Prostate gland (tissue), 2 donors: ENCODE measurements around the gene COL1A2.

Experiments used
- POLR2AphosphoS5 ChIP-seq: sonication (generic); formaldehyde crosslinking; IDR thresholded peaks from one replicate; pipeline ENCODE4 v1.6.1; 2017; ENCODE audit warnings: antibody characterized with exemption
- TF ChIP-seq, protein P1 (sequence below), 4 experiments: fragments of 200-600 bp in 2 of 4; fragments of 450-650 bp in 2 of 4; sonication (generic) in 2 of 4; IDR thresholded peaks; 1 replicate in 3 of 4; 2 replicates in 1 of 4; pipeline ENCODE4 v1.5.1; 2016 to 2019; ENCODE audit warnings: antibody characterized with exemption in 4 of 4, mild to moderate bottlenecking in 2 of 4, moderate library complexity in 2 of 4

DNA sequence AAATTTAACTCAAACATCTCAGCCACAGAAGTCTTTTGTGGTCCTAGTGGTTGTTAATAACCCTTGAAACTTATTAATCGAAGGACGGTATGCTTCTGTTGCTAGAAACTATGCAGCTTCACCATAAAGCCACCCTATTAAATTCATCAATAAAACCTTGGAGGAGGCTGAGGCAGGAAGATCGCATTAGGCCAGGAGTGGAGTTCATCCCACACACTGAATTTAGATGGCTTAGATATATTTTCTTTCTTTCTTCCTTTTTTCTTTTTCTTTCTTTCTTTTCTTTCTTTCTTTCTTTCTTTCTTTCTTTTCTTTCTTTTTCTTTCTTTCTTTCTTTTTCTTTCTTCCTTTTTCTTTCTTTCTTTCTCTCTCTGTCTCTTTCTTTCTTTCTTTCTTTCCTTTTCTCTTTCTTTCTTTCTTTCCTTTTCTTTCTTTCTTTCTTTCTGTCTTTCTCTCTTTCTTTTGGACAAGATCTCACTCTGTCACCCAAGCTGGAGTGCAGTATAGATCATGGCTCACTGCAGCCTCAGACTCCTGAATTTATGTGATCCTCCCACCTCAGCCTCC, 84.0 kb downstream of the COL1A2 start:
- TF ChIP-seq POLR2AphosphoS5, result no peak
- TF ChIP-seq, protein P1, sequence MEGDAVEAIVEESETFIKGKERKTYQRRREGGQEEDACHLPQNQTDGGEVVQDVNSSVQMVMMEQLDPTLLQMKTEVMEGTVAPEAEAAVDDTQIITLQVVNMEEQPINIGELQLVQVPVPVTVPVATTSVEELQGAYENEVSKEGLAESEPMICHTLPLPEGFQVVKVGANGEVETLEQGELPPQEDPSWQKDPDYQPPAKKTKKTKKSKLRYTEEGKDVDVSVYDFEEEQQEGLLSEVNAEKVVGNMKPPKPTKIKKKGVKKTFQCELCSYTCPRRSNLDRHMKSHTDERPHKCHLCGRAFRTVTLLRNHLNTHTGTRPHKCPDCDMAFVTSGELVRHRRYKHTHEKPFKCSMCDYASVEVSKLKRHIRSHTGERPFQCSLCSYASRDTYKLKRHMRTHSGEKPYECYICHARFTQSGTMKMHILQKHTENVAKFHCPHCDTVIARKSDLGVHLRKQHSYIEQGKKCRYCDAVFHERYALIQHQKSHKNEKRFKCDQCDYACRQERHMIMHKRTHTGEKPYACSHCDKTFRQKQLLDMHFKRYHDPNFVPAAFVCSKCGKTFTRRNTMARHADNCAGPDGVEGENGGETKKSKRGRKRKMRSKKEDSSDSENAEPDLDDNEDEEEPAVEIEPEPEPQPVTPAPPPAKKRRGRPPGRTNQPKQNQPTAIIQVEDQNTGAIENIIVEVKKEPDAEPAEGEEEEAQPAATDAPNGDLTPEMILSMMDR (IDR thresholded peaks at IDR 0.05), result no peak
